HL-60 (cell line): ENCODE data around the gene MICB.
"Not testable (repeated sequence)": the region's sequence is repeated elsewhere in the genome, so short reads cannot be mapped to it uniquely, and the experiment has no call there.

ENCODE experiments used
- POLR2AphosphoS5 ChIP-seq: IDR thresholded peaks from 2 replicates; pipeline ENCODE4 v1.6.1; 2012; ENCODE audit warnings: low read depth
- TF ChIP-seq, protein P1 (sequence below): IDR thresholded peaks from one replicate; pipeline ENCODE4 v1.5.1; 2011; ENCODE audit warnings: low read length, control low read depth, inconsistent platforms; ENCODE audit not compliant: insufficient read depth

DNA sequence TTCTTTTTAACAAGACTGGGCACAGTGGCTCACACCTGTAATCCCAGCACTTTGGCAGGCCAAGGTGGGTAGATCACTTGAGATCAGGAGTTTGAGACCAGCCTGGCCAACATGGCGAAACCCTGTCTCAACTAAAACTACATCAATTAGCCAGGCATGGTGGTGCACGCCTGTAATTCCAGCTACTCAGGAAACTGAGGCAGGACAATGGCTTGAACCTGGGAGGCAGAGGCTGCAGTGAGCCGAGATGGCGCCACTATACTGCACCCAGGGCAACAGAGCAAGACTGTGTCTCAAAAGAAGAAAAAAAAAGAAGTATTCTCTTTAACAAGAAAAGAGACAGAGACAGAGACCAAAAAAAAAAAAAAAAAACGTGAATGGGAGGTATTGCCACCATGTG lies 38.1 kb upstream of the MICB start:
- TF ChIP-seq, protein P1, sequence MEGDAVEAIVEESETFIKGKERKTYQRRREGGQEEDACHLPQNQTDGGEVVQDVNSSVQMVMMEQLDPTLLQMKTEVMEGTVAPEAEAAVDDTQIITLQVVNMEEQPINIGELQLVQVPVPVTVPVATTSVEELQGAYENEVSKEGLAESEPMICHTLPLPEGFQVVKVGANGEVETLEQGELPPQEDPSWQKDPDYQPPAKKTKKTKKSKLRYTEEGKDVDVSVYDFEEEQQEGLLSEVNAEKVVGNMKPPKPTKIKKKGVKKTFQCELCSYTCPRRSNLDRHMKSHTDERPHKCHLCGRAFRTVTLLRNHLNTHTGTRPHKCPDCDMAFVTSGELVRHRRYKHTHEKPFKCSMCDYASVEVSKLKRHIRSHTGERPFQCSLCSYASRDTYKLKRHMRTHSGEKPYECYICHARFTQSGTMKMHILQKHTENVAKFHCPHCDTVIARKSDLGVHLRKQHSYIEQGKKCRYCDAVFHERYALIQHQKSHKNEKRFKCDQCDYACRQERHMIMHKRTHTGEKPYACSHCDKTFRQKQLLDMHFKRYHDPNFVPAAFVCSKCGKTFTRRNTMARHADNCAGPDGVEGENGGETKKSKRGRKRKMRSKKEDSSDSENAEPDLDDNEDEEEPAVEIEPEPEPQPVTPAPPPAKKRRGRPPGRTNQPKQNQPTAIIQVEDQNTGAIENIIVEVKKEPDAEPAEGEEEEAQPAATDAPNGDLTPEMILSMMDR = not testable (repeated sequence)
- not testable (repeated sequence) for TF ChIP-seq POLR2AphosphoS5
